ENCODE measurements around the gene FHIT. TPM values are rescaled to one million over a fixed set of nuclear protein-coding genes. Genes with fewer than 3 reads are reported as not detected.

FHIT gene
- total and polyA plus RNA-seq, 7 donors = 2.4 to 10.2 (median 6.1) TPM

GRCh38 chr3:60775985-60776384 is 475.3 kb downstream of the FHIT start:
- Histone ChIP-seq H3K27ac (no peak overlapping the region), H3K4me1 (no peaks in the 10 kb centered on the region), H3K9me3 (peaks cover 0 to 16% (median 4%) of the 10 kb centered on the region in 4 donors), H3K27me3 (no peaks in the 10 kb centered on the region), H3K36me3 (no peaks in the 10 kb centered on the region), H3K4me3 (no peak overlapping the region)
- 93 to 98% methylated on average over 2 of the region's 2 CpGs for WGBS, 2 donors
- no peak for DNase-seq
- intact Hi-C loops (cut with DNase I) = no loop called here
- TF ChIP-seq POLR2A (IDR thresholded peaks at IDR 0.05) (no peak), POLR2AphosphoS5 (IDR thresholded peaks at IDR 0.05) (no peak), EP300 (IDR thresholded peaks at IDR 0.05) (no peak)
- TF ChIP-seq, protein P1, sequence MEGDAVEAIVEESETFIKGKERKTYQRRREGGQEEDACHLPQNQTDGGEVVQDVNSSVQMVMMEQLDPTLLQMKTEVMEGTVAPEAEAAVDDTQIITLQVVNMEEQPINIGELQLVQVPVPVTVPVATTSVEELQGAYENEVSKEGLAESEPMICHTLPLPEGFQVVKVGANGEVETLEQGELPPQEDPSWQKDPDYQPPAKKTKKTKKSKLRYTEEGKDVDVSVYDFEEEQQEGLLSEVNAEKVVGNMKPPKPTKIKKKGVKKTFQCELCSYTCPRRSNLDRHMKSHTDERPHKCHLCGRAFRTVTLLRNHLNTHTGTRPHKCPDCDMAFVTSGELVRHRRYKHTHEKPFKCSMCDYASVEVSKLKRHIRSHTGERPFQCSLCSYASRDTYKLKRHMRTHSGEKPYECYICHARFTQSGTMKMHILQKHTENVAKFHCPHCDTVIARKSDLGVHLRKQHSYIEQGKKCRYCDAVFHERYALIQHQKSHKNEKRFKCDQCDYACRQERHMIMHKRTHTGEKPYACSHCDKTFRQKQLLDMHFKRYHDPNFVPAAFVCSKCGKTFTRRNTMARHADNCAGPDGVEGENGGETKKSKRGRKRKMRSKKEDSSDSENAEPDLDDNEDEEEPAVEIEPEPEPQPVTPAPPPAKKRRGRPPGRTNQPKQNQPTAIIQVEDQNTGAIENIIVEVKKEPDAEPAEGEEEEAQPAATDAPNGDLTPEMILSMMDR (IDR thresholded peaks at IDR 0.05) = no peak

DNA sequence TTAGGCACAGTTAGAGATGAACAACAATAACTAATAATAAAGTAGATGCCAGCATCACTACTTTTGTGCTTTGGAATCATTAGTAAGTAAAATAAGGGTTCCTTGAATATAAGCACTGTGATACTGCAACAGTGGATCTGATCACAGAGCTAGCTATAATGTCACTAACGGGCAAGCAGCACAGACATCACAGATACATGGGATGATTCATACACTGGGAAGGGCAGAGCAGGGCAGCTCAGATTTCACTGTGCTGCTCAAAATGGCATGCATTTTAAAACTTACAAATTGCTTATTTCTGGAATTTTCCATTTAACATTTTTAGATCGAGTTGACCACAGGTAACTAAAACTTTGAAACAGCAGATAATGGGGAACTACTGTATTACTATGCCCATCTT is 476.6 kb downstream of the FHIT start:
- Histone ChIP-seq H3K27me3 (no peaks in the 10 kb centered on the region), H3K36me3 (no peaks in the 10 kb centered on the region), H3K4me3 (no peak overlapping the region), H3K27ac (no peak overlapping the region), H3K9me3 (peaks cover 0 to 8% (median 4%) of the 10 kb centered on the region in 4 donors), H3K4me1 (no peaks in the 10 kb centered on the region)
- 92% methylated on average over 2 of the region's 2 CpGs for WGBS, 2 donors
- intact Hi-C loops (cut with DNase I) = no loop called here
- no peak for TF ChIP-seq POLR2A (IDR thresholded peaks at IDR 0.05)
- TF ChIP-seq, protein P1 (IDR thresholded peaks at IDR 0.05) = no peak
- TF ChIP-seq EP300 (IDR thresholded peaks at IDR 0.05) = no peak
- TF ChIP-seq POLR2AphosphoS5 (IDR thresholded peaks at IDR 0.05) = no peak
- no peak for DNase-seq

DNA sequence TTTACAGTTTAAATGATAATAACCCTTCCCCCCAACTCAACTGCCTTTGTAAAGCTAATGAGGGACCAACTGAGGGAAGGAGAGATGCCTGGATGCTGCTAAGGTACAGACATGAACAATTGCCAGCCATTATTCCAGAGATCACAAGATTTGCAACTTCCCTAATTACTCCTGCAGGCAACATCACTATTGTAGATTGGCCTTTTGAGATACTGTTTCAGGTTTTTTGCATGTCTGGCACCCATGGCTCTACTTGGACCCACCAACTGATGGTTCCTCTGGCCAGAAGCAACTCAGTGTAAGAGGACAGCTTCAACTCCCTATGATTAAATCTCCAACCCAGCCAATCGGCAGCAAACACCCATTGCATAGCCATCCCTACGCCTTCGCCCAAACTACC is 478.7 kb downstream of the FHIT start:
- H3K27ac ChIP-seq = no peak overlapping the region

GRCh38 chr3:60771766-60772165 is 479.5 kb downstream of the FHIT start:
- H3K36me3 ChIP-seq = no peaks in the 10 kb centered on the region
- no peak overlapping the region for H3K4me3 ChIP-seq
- H3K27ac ChIP-seq = no peak overlapping the region
- H3K4me1 ChIP-seq = no peaks in the 10 kb centered on the region
- no peaks in the 10 kb centered on the region for H3K27me3 ChIP-seq
- DNase-seq = no peak
- TF ChIP-seq POLR2AphosphoS5 (IDR thresholded peaks at IDR 0.05) (no peak), EP300 (IDR thresholded peaks at IDR 0.05) (no peak)
- intact Hi-C loops (cut with DNase I) = no loop called here
- peaks cover 0 to 8% (median 4%) of the 10 kb centered on the region in 4 donors for H3K9me3 ChIP-seq

More for the DNA sequence above, 478.7 kb downstream of the FHIT start:
- no peak overlapping the region for H3K4me3 ChIP-seq
- no peak for DNase-seq
- intact Hi-C loops (cut with DNase I) = no loop called here
- TF ChIP-seq, protein P1 (IDR thresholded peaks at IDR 0.05) = no peak
- TF ChIP-seq EP300 (IDR thresholded peaks at IDR 0.05) (no peak), POLR2AphosphoS5 (IDR thresholded peaks at IDR 0.05) (no peak), POLR2A (IDR thresholded peaks at IDR 0.05) (no peak)
- H3K4me1 ChIP-seq = no peaks in the 10 kb centered on the region
- no peaks in the 10 kb centered on the region for H3K27me3 ChIP-seq
- H3K36me3 ChIP-seq = no peaks in the 10 kb centered on the region
- H3K9me3 ChIP-seq = peaks cover 0 to 8% (median 4%) of the 10 kb centered on the region in 4 donors
- 98 to 99% methylated on average over 3 of the region's 3 CpGs for WGBS, 2 donors

GRCh38 chr3:60770532-60770931 is 480.7 kb downstream of the FHIT start:
- Histone ChIP-seq H3K36me3 (no peaks in the 10 kb centered on the region), H3K4me1 (no peaks in the 10 kb centered on the region), H3K9me3 (peaks cover 0 to 4% (median 1%) of the 10 kb centered on the region in 4 donors), H3K27me3 (no peaks in the 10 kb centered on the region), H3K4me3 (no peak overlapping the region), H3K27ac (no peak overlapping the region)
- TF ChIP-seq POLR2AphosphoS5 (IDR thresholded peaks at IDR 0.05) (no peak), EP300 (IDR thresholded peaks at IDR 0.05) (no peak), POLR2A (IDR thresholded peaks at IDR 0.05) (no peak)
- TF ChIP-seq, protein P1 (IDR thresholded peaks at IDR 0.05) = no peak
- DNase-seq = no peak
- intact Hi-C loops (cut with DNase I) = no loop called here
- WGBS, 2 donors = 41 to 82% methylated on average over 1 of the region's 1 CpG
